NB4 (cell line): ENCODE results near the gene PLA2G3.

ENCODE experiments used
- POLR2A ChIP-seq: IDR thresholded peaks from 2 replicates; pipeline ENCODE4 v1.6.1; 2011; ENCODE audit warnings: mild to moderate bottlenecking; ENCODE audit not compliant: insufficient read length; ENCODE audit errors: extremely low read depth
- TF ChIP-seq, protein P1 (sequence below): IDR thresholded peaks from one replicate; pipeline ENCODE4 v1.5.1; 2012; ENCODE audit warnings: low read depth, low read length

DNA sequence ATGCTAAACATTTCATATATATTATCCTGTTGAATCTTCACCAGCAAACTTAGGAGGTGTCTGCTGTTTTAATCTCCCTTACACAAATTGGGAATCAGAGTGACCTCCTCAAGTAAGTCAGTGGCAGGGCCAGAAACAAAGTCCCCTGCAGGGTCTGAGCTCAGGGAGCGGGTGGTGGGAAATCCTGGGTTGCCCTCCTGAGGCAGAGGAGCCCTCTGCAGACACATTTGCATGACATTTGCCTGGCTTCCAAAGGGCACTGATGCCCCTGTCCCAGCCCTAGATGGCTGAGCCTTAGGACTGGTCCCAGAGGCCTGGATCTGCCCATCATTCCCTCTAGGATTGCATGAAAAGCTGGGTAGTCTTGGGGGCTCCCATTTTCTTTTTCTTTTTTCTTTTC is 19.7 kb downstream of the PLA2G3 start:
- TF ChIP-seq, protein P1, sequence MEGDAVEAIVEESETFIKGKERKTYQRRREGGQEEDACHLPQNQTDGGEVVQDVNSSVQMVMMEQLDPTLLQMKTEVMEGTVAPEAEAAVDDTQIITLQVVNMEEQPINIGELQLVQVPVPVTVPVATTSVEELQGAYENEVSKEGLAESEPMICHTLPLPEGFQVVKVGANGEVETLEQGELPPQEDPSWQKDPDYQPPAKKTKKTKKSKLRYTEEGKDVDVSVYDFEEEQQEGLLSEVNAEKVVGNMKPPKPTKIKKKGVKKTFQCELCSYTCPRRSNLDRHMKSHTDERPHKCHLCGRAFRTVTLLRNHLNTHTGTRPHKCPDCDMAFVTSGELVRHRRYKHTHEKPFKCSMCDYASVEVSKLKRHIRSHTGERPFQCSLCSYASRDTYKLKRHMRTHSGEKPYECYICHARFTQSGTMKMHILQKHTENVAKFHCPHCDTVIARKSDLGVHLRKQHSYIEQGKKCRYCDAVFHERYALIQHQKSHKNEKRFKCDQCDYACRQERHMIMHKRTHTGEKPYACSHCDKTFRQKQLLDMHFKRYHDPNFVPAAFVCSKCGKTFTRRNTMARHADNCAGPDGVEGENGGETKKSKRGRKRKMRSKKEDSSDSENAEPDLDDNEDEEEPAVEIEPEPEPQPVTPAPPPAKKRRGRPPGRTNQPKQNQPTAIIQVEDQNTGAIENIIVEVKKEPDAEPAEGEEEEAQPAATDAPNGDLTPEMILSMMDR = no peak
- TF ChIP-seq POLR2A = no peak
